Panc1 (cell line): ENCODE data around the gene STAP2. TPM values are rescaled to one million over a fixed set of nuclear protein-coding genes. Genes with fewer than 3 reads are reported as not detected.

ENCODE experiments used
- ATAC-seq: fragments of 200-7000 bp; cut with Tn5 transposase; 2 replicates; pipeline ENCODE4 v1.9.1; 2020; ENCODE audit warnings: mild to moderate bottlenecking, moderate library complexity
- BruUV-seq: library from RNA; stranded (reverse); fragments of 400-500 nt; replicated peaks from 2 replicates; lab custom pipeline; 2021; lab: Mats Ljungman, UMichigan
- CTCF ChIA-PET: fragments of 300-600 bp; sonication (Branson Sonifier 250); formaldehyde crosslinking; loops from one replicate; lab custom pipeline; 2022; ENCODE audit warnings: antibody characterized with exemption; lab: Charles Lee
- POLR2A ChIA-PET: fragments of 300-600 bp; sonication (Branson Sonifier 250); formaldehyde crosslinking; loops from one replicate; lab custom pipeline; 2022; ENCODE audit warnings: antibody characterized with exemption; lab: Charles Lee
- DNase-seq: peaks from one replicate; pipeline ENCODE4 v3.0.0-alpha.2; 2010; ENCODE audit warnings: low read depth, low spot score
- H3K27ac ChIP-seq: 2 replicates; pipeline ENCODE4 v1.5.1; 2011; ENCODE audit warnings: mild to moderate bottlenecking, low read length, inconsistent platforms
- H3K27me3 ChIP-seq: fragments of 200-500 bp; sonication (Bioruptor generic); 2 replicates; pipeline ENCODE4 v1.6.0; 2014; ENCODE audit warnings: low read length, inconsistent platforms; ENCODE audit not compliant: control insufficient read depth, insufficient read depth
- H3K36me3 ChIP-seq: fragments of 200-500 bp; sonication (Bioruptor generic); 2 replicates; pipeline ENCODE4 v1.5.1; 2014; ENCODE audit warnings: inconsistent platforms, mild to moderate bottlenecking, low read length, moderate library complexity; ENCODE audit not compliant: control insufficient read depth, insufficient read depth
- H3K4me1 ChIP-seq: 2 replicates; pipeline ENCODE4 v1.5.1; 2011; ENCODE audit warnings: inconsistent platforms, mild to moderate bottlenecking, low read length, moderate library complexity; ENCODE audit not compliant: control insufficient read depth, insufficient read depth
- H3K4me3 ChIP-seq, 2 experiments: 2 replicates each; pipeline ENCODE4 v1.5.1; 2011 to 2012; ENCODE audit warnings: low read depth in 2 of 2, low read length in 2 of 2, mild to moderate bottlenecking in 2 of 2, inconsistent platforms in 1 of 2, moderate library complexity in 1 of 2
- H3K9me3 ChIP-seq: fragments of 200-500 bp; sonication (Bioruptor generic); 2 replicates; pipeline ENCODE4 v1.5.1; 2014; ENCODE audit warnings: low read depth, mild to moderate bottlenecking, inconsistent platforms, low read length, moderate library complexity; ENCODE audit not compliant: control insufficient read depth, insufficient read depth
- POLR2AphosphoS5 ChIP-seq: IDR thresholded peaks from 2 replicates; pipeline ENCODE4 v1.6.1; 2012; ENCODE audit warnings: mild to moderate bottlenecking, low read depth, low read length, moderate library complexity
- SIN3A ChIP-seq: IDR thresholded peaks from 2 replicates; pipeline ENCODE4 v1.6.1; 2012; ENCODE audit warnings: low read depth, mild to moderate bottlenecking, low read length, moderate library complexity, borderline replicate concordance; ENCODE audit not compliant: insufficient read depth
- TCF7L2 ChIP-seq: IDR thresholded peaks from 2 replicates; pipeline ENCODE4 v1.6.1; 2011; ENCODE audit warnings: mild to moderate bottlenecking, low read depth, low read length, inconsistent platforms
- in situ Hi-C: cut with HindIII; loops from 2 replicates; pipeline ENCODE4 v1.10.0; 2016; ENCODE audit warnings: low sequenced_read_pairs, low pct_unique_long_range_greater_than_20kb
- intact Hi-C: fragments of 100-400 bp; cut with micrococcal nuclease; formaldehyde crosslinking; loops from one replicate; pipeline ENCODE4 v1.10.0; 2022; ENCODE audit not compliant: unreplicated experiment
- total RNA-seq: library from RNA; stranded (reverse); gene quantifications from one replicate; pipeline ENCODE4 v1.2.1, GENCODE V29; 2021; ENCODE audit not compliant: unreplicated experiment
- TF ChIP-seq, protein P1 (sequence below), 2 experiments: IDR thresholded peaks; 2 replicates each; pipeline ENCODE4 v1.6.1; 2011 to 2012; ENCODE audit warnings: low read depth in 2 of 2, control low read depth in 1 of 2, low read length in 1 of 2, mild to moderate bottlenecking in 1 of 2, moderate library complexity in 1 of 2; ENCODE audit not compliant: insufficient read depth in 1 of 2
- TF ChIP-seq, protein P2 (sequence below): fragments of 450-650 bp; IDR thresholded peaks from 2 replicates; pipeline ENCODE4 v1.5.1; 2017; ENCODE audit warnings: mild to moderate bottlenecking

Gene STAP2
- total RNA-seq, 1 experiment from 2014 or later, result 10.0 TPM

DNA sequence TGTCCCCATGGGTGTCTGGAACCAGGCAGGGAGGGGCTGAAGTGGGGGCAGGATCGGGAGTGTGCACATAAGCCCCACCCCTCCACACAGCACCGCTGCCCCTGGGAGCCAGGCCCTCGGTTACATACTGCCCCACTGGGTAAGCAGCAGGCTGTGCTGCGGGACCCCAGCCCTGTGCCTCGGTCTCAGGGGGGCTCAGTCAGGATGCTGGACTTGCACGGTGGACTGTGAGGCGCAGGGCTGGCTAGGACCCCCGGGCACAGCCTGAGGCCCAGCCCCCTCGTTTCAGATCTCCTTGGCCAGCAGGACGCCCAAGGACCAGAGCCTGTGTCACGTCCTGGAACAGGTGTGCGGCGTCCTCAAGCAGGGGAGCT, 21.0 kb upstream of the STAP2 start:
- Histone ChIP-seq H3K9me3 (no peaks in the 10 kb centered on the region), H3K4me1 (peaks cover 26% of the 10 kb centered on the region), H3K4me3 (no peak overlapping the region), H3K27ac (peak overlapping the region; percentile 61; the same call in 1 of the 2 replicates), H3K36me3 (no peaks in the 10 kb centered on the region), H3K27me3 (no peaks in the 10 kb centered on the region)
- in situ Hi-C loops (no loop called here), intact Hi-C loops (no loop called here)
- ChIA-PET POLR2A (no interaction called here), CTCF (interaction anchor here (0.5 kb wide), 1 partner anchor 97 kb away, joined by 7 read pairs; no protein-coding TSS in a partner anchor)
- DNase-seq (no peak), ATAC-seq (peak; percentile 40)
- no TSS peak for BruUV-seq
- TF ChIP-seq, protein P1, sequence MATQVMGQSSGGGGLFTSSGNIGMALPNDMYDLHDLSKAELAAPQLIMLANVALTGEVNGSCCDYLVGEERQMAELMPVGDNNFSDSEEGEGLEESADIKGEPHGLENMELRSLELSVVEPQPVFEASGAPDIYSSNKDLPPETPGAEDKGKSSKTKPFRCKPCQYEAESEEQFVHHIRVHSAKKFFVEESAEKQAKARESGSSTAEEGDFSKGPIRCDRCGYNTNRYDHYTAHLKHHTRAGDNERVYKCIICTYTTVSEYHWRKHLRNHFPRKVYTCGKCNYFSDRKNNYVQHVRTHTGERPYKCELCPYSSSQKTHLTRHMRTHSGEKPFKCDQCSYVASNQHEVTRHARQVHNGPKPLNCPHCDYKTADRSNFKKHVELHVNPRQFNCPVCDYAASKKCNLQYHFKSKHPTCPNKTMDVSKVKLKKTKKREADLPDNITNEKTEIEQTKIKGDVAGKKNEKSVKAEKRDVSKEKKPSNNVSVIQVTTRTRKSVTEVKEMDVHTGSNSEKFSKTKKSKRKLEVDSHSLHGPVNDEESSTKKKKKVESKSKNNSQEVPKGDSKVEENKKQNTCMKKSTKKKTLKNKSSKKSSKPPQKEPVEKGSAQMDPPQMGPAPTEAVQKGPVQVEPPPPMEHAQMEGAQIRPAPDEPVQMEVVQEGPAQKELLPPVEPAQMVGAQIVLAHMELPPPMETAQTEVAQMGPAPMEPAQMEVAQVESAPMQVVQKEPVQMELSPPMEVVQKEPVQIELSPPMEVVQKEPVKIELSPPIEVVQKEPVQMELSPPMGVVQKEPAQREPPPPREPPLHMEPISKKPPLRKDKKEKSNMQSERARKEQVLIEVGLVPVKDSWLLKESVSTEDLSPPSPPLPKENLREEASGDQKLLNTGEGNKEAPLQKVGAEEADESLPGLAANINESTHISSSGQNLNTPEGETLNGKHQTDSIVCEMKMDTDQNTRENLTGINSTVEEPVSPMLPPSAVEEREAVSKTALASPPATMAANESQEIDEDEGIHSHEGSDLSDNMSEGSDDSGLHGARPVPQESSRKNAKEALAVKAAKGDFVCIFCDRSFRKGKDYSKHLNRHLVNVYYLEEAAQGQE (IDR thresholded peaks at IDR 0.05; ENCODE audit: insufficient read depth in 1 of 2, low read depth in 2 of 2, low read length in 1 of 2), result no peak
- TF ChIP-seq POLR2AphosphoS5, result no peak
- TF ChIP-seq, protein P2, sequence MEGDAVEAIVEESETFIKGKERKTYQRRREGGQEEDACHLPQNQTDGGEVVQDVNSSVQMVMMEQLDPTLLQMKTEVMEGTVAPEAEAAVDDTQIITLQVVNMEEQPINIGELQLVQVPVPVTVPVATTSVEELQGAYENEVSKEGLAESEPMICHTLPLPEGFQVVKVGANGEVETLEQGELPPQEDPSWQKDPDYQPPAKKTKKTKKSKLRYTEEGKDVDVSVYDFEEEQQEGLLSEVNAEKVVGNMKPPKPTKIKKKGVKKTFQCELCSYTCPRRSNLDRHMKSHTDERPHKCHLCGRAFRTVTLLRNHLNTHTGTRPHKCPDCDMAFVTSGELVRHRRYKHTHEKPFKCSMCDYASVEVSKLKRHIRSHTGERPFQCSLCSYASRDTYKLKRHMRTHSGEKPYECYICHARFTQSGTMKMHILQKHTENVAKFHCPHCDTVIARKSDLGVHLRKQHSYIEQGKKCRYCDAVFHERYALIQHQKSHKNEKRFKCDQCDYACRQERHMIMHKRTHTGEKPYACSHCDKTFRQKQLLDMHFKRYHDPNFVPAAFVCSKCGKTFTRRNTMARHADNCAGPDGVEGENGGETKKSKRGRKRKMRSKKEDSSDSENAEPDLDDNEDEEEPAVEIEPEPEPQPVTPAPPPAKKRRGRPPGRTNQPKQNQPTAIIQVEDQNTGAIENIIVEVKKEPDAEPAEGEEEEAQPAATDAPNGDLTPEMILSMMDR, result no peak
- TF ChIP-seq TCF7L2, result no peak
- no peak for TF ChIP-seq SIN3A

DNA sequence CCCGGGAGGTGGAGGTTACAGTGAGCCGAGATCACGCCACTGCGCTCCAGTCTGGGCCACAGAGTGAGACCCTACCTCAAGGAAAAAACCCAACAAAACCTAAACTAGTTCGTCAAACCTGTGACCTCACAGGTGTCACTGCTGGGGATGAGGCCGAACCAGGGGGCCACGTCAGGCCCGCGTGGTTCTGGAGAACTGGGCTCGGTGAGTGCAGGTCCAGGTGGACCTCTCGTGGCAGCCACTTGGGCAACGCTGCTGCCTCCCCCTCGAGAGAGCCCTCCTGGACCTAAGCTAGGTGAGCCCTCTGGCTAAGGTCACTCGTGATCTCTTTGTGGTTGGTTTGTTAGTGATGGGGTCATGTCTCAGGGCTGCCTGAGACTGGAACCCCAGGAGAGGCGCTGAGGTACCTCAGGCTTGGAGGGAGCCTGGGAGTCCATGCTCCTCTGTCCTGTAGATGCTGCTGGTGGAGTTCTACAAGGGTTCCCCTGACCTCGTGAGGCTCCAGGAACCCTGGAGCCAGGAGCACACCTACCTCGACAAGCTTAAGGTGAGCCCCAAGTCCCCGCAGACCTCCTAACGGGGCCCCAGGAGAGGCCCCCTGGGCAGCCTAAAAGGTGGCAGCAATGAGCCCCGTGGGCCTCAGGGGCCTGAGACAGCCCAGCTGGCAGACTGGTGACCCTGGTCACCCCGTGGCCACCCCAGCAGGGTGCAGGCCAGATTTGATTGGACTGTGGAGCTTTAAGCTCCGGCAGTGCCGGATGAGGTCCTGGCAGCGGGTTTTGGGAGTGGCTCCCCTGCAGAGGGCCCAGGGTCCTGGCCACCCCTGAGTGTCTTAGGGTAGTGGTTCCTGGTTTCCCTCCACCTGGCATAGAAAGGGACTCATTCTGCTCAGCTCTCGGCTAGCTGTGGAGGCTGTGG, 20.3 kb upstream of the STAP2 start:
- Histone ChIP-seq H3K27ac (peak overlapping the region; percentile 44; the same call in 1 of the 2 replicates), H3K4me1 (peaks cover 26% of the 10 kb centered on the region), H3K36me3 (no peaks in the 10 kb centered on the region), H3K9me3 (no peaks in the 10 kb centered on the region), H3K27me3 (no peaks in the 10 kb centered on the region), H3K4me3 (no peak overlapping the region)
- in situ Hi-C loops, result no loop called here
- ATAC-seq (no peak), DNase-seq (no peak)
- TF ChIP-seq, protein P2, result no peak
- TF ChIP-seq POLR2AphosphoS5, result 0 out of 2 replicates have a peak, but pooled peaks have one; percentile 8
- TF ChIP-seq, protein P1 (IDR thresholded peaks at IDR 0.05; ENCODE audit: insufficient read depth in 1 of 2, low read depth in 2 of 2, low read length in 1 of 2), result no peak
- no TSS peak for BruUV-seq
- POLR2A ChIA-PET, result interaction anchor here (0.5 to 0.6 kb wide), 2 partner anchors 10 to 112 kb away, joined by 3 to 4 read pairs; partner anchors contain the start of gene YJU2
- CTCF ChIA-PET, result interaction anchor here (0.6 kb wide), 1 partner anchor 42 kb away, joined by 6 read pairs; no protein-coding TSS in a partner anchor
- intact Hi-C loops, result no loop called here
